Stimulated activated CD4-positive, alpha-beta T cell treated with anti-CD3 and anti-CD28 coated beads, TNF-alpha, amount 100 ng/mL, for 1 hour (primary cell): ENCODE results near the gene RETREG1.

Experiments
- DNase-seq, 3 donors: peaks; one replicate each; pipeline ENCODE4 v3.0.0-alpha.2; 2020; ENCODE audit warnings: low read depth in 3 of 3, low spot score in 1 of 3

RETREG1 gene

DNA sequence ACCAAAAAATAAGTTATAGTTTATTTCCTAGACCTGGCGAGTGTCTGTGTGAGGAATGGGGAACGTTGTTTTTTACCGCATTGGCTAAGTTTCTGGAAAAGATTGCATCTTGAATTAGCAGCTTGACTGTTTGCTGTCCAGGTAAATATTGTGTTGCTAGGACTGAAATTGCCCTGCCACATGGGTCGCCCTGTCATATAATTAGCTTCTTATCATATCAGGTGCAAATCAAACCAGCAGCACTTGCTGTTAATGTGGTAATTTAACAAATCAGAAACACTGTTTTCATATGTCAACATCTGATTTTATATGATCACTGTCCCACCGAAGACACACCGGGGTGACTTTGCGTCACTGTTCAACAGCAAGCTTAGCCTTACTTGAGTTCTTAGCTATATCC lies 87.5 kb downstream of the RETREG1 start:
- DNase-seq: no peak

- no peak for DNase-seq
These were observed 88.3 kb downstream of the RETREG1 start for GRCh38 chr5:16528382-16529110.

DNA sequence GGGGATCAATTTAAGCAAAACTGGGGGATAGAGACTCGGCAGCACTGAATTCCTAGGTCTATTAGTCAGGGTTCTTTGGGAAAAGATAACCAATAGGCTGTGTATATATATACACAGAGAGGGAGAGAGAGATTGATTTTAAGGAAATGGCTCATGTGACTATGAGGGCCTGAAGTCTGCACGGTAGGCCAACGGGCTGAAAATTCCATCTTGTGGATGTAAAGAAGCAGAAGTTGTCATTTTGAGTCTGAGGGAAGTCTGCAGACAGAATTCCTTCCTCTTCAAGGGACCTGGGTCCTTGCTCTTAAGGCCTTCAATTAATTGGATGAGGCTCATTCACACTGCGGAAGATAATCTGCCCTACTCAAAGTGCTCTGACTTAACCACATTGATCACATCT lies 91.1 kb downstream of the RETREG1 start:
- no peak for DNase-seq

GRCh38 chr5:16524286-16524685 lies 92.5 kb downstream of the RETREG1 start:
- DNase-seq: no peak

DNA sequence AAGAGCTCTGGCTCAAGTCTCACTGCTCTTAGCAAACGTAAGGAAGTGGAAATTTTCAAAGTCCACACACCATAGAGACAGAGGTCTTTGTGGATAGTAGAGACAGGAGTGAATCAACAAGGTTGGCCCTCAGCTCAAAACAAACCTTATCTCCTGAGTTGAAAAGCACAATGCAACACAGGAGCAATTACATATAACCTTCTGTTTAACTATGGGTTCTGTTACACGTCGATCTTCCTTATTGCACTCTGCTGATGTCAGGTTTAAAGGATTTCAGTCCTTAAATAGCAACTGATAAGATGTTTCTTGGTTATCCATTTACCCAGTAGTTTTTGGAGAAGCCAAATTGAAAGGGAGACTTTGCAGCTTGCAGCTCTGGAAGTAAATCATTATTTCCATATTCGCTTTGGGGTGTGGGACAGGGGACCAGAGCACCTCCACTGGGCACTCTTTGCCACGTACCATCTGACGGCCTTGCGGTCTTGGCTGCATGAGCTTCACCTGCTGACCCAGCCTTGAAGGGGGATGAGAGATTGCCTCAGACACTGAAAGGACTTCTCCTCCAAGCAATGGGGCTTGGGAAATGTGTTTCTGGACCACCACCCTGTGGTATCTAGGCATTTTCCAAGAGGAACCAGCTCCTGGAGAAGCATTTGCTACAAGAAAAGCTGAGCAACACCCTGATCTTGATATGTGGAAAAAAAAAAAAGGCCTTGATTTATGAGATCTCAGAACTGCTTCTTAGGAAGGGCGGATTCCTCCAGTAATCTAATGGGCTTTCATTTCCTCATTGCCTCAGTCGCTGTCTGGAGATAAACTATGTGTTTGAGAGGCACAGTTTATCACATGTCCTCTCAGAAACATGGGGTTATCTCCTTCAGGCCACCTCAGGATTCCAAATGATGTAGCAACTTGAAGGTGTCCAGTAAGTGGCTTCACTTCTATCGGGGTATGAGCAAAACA lies 95.0 kb downstream of the RETREG1 start:
- DNase-seq: no peak

GRCh38 chr5:16520841-16521240 lies 96.0 kb downstream of the RETREG1 start:
- no peak for DNase-seq

GRCh38 chr5:16519435-16519834 lies 97.4 kb downstream of the RETREG1 start:
- no peak for DNase-seq

- no peak for DNase-seq
These were observed 98.2 kb downstream of the RETREG1 start for GRCh38 chr5:16518606-16519005.

- DNase-seq: no peak
These were observed 101.3 kb downstream of the RETREG1 start for GRCh38 chr5:16515532-16515931.

GRCh38 chr5:16510098-16510497 lies 106.7 kb downstream of the RETREG1 start:
- DNase-seq: no peak

DNA sequence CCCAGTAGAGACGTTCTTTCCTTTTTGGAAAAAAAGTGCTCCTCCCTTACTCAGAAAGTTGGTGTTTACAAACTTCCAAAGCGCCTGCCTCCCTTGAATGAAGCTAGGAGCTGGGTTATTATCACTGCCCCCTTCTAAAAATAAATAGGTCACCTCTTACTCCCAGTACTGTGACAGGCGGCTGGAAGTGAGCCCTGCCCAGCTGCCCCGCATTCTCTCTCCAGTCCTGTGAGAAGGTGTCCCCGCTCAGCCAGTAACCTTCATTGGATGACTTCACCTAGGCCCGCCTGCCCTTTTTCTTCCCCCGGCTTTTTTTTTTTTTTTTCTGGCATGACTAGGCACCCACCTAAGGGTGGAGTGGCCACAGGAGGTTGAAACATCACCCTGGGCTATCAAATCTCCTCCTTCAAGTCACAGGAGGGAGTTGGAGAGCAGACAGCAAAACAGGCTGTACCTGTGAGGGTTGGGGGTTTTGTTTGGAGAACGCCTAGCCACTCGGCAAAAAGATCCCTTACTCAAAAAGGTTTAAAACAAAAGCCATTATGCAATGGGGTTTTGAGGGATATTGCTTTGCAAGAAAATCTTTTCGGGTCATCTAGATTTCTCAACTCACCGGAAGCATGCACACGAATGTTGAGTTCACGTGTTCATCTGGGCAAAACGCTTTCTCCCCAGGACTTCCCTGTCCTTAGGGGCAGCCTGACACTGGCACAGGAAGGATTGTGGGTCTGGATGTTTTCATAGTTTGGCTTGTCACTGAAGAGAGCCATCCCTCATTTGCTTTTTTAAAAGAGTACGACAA lies 107.9 kb downstream of the RETREG1 start:
- no peak for DNase-seq

DNA sequence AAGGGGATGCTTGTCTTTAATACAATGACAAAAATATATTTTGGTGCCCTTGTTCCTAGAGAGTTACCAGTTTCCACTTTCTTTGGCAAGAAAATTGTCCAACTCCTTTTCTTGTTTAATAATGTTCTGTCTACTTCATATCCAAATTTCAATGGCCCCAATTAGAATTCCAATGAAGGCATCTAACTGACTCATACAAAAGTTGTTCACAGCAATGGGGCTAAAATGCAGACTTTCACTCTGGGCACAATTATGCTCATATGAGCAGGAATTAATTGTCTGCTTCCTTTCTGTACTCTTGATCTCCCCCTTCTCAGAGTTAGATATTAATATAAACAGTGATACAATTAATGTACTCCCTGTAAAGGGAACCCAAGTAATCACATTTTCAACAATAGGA lies 109.1 kb downstream of the RETREG1 start:
- DNase-seq: no peak

DNA sequence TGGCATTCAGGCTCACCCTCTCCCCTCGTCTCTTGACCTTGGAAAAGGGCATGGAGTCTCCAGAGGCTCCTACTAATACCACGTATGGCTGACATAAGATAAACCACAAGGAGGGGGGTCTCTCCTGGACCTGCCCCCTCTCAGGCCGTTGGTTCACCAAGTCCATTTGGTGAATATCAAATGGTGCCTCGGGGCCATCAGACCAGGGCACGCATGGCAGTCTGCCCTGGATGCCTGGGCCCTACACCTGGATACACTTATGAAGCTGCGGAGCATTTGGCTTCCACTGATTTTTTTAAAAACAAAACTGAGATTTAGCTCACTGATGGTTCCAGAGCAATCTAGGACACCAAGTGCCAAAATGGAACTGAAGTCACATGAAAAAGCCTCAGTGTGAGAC lies 110.9 kb downstream of the RETREG1 start:
- DNase-seq: no peak

- no peak for DNase-seq
These were observed 111.5 kb downstream of the RETREG1 start for GRCh38 chr5:16505140-16505891.

DNA sequence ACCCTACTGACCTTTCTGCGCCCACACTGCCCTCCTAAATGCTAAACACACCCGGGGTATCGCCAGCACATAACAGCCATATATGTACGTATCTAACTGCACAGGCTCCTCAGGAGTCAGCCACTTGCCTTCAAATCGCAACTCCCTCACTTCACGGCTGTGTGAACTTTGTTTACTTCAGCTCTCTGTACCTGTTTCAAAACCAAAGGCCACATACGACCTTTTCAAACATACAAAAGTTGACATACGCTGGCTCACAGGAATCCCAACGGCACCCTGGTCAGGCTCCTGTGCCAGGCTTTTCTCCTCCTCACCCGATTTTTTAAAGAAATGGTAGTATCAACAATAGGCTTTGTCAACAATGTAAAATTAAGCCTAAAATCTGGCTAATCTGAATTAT lies 112.2 kb downstream of the RETREG1 start:
- no peak for DNase-seq

GRCh38 chr5:16502866-16503265 lies 113.9 kb downstream of the RETREG1 start:
- DNase-seq: no peak

- no peak for DNase-seq
These were observed 116.8 kb downstream of the RETREG1 start for GRCh38 chr5:16500024-16500423.

- DNase-seq: no peak
These were observed 119.3 kb downstream of the RETREG1 start for GRCh38 chr5:16497546-16497945.

GRCh38 chr5:16493261-16493660 lies 123.5 kb downstream of the RETREG1 start:
- DNase-seq: no peak

DNA sequence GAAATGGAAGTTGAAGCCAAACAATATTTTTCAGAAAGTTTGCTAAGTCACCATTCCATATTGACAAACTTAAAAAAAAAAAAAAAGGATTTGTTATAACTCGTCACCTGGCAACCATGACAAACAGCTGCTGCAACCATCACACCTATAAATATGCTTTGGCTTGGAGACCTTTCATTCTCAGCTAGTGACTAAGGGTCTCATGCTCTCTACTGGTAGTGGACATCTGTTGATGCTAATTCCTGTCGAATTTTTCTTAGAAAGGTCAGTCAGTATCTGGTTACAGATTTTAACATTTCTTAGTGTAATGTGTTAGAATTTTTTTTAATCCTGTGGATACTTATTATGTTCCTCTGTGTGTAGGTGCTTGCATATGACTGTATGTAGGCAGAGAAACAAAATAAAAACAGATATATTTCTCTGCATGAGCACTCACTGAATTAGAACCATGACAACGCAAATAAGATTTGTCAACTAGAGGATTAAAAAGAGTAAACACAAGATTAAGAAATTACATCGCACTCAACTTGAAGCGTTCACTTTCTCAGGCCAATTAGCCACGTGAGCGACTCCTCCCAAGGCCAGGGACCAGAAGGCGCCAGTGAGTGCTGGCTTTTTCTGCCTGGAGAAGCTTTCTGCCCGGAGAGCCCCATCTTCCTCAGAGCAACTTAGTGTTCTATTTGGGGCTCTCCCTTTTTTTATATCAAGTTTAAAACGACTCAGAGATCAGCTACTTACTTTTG lies 124.2 kb downstream of the RETREG1 start:
- no peak for DNase-seq
